Measurements from ENCODE around the gene ZNF550. TPM values are rescaled to one million over a fixed set of nuclear protein-coding genes. Genes with fewer than 3 reads are reported as not detected.

ZNF550 gene
- 9.7 TPM for polyA plus RNA-seq (2012; ENCODE audit: insufficient read length, low read depth)

GRCh38 chr19:57559404-57560025 lies at the start of gene ZNF550:
ZNF550 (minus strand) TSS chr19:57559863; CDS start chr19:57559682, 181 bp downstream.
- TF ChIP-seq REST (IDR thresholded peaks at IDR 0.05; ENCODE audit: insufficient read depth in 1 of 2, low read depth in 2 of 2, low read length in 2 of 2) (no peak), FOXP2 (optimal IDR thresholded peaks at IDR 0.05; ENCODE audit: borderline replicate concordance, extremely low read depth, extremely low read length, insufficient read depth) (no peak), TAF1 (IDR thresholded peaks at IDR 0.05; ENCODE audit: borderline replicate concordance, insufficient read depth, low read length) (peak; percentile 78), POLR2AphosphoS5 (IDR thresholded peaks at IDR 0.05; ENCODE audit: low read depth, low read length) (peak; percentile 89), SIN3A (IDR thresholded peaks at IDR 0.05; ENCODE audit: borderline replicate concordance, insufficient read depth, low read length) (peak; percentile 71; the same call in 1 of the 2 replicates)

GRCh38 chr19:57606931-57607330 lies 47.3 kb upstream of the ZNF550 start:
- TF ChIP-seq FOXP2 (optimal IDR thresholded peaks at IDR 0.05; ENCODE audit: borderline replicate concordance, extremely low read depth, extremely low read length, insufficient read depth): no peak
- TF ChIP-seq SIN3A (IDR thresholded peaks at IDR 0.05; ENCODE audit: borderline replicate concordance, insufficient read depth, low read length): no peak
- no peak for TF ChIP-seq TAF1 (IDR thresholded peaks at IDR 0.05; ENCODE audit: borderline replicate concordance, insufficient read depth, low read length)
- no peak for TF ChIP-seq POLR2AphosphoS5 (IDR thresholded peaks at IDR 0.05; ENCODE audit: low read depth, low read length)
- no peak for TF ChIP-seq REST (IDR thresholded peaks at IDR 0.05; ENCODE audit: insufficient read depth in 1 of 2, low read depth in 2 of 2, low read length in 2 of 2)

- TF ChIP-seq SIN3A (IDR thresholded peaks at IDR 0.05; ENCODE audit: borderline replicate concordance, insufficient read depth, low read length) (0 out of 2 replicates have a peak, but pooled peaks have one; percentile 87), REST (IDR thresholded peaks at IDR 0.05; ENCODE audit: insufficient read depth in 1 of 2, low read depth in 2 of 2, low read length in 2 of 2) (no peak), POLR2AphosphoS5 (IDR thresholded peaks at IDR 0.05; ENCODE audit: low read depth, low read length) (peak; percentile 67), FOXP2 (optimal IDR thresholded peaks at IDR 0.05; ENCODE audit: borderline replicate concordance, extremely low read depth, extremely low read length, insufficient read depth) (peak; percentile 32), TAF1 (IDR thresholded peaks at IDR 0.05; ENCODE audit: borderline replicate concordance, insufficient read depth, low read length) (peak; percentile 51; the same call in 1 of the 2 replicates)
Measured at GRCh38 chr19:57599761-57600383, 40.2 kb upstream of the ZNF550 start, which contains the start of gene ZNF530. ZNF530 (plus strand) TSS chr19:57599885; CDS start chr19:57604346, 4,461 bp downstream.

GRCh38 chr19:57599377-57599760 lies 39.7 kb upstream of the ZNF550 start:
- TF ChIP-seq SIN3A (IDR thresholded peaks at IDR 0.05; ENCODE audit: borderline replicate concordance, insufficient read depth, low read length) (no peak), FOXP2 (optimal IDR thresholded peaks at IDR 0.05; ENCODE audit: borderline replicate concordance, extremely low read depth, extremely low read length, insufficient read depth) (no peak), REST (IDR thresholded peaks at IDR 0.05; ENCODE audit: insufficient read depth in 1 of 2, low read depth in 2 of 2, low read length in 2 of 2) (no peak), POLR2AphosphoS5 (IDR thresholded peaks at IDR 0.05; ENCODE audit: low read depth, low read length) (no peak), TAF1 (IDR thresholded peaks at IDR 0.05; ENCODE audit: borderline replicate concordance, insufficient read depth, low read length) (no peak)

Data from PFSK-1 (cell line).